SKM-1 (cell line): ENCODE results near the gene PEBP1.
A peak's percentile ranks its signal among the peaks of the same experiment; 100 is the strongest.

Experiments used
- DNase-seq: peaks from one replicate; lab custom pipeline; 2025; ENCODE audit not compliant: unreplicated experiment; lab: John Stamatoyannopoulos, UW

PEBP1 gene

DNA sequence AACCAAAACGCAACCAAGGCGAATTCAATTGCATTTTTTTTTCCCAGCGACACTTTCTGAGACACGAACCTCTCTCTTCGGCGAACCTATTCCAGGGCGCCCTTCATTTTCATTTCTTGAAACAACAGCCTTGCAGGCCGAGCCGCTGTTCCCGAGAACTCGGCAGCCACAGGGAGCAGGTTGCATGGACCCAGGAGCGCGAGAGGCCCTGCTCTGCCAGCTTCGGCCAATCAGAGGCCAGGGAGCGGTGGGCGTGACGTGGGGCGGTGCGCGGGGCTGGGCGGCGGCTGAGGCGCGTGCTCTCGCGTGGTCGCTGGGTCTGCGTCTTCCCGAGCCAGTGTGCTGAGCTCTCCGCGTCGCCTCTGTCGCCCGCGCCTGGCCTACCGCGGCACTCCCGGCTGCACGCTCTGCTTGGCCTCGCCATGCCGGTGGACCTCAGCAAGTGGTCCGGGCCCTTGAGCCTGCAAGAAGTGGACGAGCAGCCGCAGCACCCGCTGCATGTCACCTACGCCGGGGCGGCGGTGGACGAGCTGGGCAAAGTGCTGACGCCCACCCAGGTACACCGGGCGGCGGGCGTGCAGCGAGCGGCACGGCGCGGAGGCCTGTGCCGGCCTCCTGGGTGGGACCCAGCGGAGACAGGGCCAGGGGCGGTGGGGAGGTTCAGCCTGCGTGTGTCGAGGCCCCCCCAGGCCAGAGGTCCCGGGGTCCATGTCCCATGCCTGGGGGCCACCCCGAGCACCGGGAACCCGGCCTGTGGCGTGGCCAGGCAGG is at the start of gene PEBP1:
Gene PEBP1 (plus strand): TSS at position 337 of the 771 bp plus-strand sequence. CDS start 86 bp downstream, at position 423.
- DNase-seq = peak; percentile 38

DNA sequence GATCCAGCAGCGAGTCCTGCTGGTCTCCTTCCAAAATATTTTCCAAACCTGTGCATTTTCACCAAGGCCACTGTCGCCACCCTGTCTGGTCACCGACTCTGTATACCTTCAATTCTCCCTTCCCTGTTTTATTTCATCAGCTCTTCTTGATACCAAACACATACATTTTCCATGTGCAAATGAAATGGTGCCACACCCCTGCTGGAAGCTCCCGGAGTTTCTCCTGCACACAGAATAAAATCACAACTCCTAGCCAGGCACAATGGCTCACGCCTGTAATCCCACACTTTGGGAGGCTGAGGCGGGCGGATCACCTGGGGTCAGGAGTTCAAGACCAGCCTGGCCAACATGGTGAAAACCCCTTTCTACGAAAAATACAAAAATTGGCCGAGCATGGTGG is 46.1 kb upstream of the PEBP1 start:
- no peak for DNase-seq

DNA sequence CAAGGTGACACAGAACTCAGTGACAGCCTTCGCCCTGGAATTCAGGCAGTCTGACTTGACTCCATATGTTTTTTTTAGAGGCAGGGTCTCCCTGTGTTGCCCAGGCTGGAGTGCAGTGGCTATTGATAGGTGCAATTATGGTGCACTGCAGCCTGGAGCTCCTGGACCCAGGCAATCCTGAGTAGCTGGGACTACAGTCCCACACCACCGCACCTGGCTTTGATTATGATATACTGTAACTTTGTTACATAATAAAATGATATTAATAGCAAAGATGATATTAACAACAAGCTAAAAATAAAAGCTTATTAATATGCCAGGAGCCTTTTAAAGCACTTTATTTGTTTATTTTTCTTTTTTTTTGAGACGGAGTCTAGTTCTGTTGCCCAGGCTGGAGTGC is 41.9 kb upstream of the PEBP1 start:
- DNase-seq = no peak

DNA sequence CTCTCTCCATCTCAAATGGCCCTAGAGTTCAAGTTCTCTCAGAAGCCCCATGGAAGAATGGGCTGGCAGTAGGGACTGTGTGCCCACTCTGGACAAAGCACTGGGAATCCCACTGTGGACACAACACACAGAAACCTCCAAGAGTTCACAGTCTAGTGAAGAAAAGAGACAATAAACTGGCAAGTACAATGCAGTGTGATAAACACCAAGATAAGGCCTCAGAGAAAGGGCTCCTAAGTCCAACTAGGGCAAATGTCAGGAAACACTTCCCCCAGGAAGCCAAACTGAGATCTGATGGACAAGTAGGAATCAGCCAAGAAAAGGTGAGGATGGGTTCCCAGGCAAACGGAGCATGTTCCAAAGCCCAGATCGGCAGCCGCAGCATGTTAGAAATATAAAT is 37.5 kb upstream of the PEBP1 start:
- DNase-seq = no peak

DNA sequence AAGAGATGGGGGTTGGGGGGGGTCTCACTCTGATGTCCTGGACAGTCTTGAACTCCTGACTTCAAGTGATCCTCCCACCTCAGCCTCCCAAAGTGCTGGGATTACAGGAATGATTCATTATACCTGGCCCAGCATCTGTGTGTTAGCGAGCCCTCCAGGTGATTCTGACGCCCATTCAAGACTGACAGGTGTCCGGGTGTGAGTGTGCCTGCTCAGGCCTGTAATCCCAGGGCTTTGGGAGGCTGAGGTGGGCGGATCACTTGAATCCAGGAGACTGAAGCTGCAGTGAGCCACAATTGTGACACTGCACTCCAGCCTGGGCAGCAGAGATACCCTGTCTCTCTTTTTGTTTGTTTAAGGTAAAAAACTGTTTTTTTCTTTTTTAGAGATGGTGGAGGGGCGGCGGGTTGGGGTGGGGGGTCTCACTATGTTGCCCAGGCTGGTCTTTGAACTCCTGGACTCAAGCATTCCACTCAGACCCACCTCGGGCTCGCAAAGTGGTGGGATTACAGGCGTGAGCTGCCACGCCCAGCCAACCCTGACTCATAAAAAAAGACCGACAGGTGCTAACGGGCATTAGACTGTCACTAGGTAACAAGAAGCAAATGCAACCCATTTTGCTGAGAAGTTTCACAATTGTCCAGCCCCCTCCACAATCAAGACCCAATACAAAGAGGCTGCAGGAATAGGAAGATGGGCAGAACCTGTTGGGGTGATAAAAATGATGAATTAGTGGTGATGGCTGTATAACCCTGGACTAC is 36.8 kb upstream of the PEBP1 start:
- DNase-seq = no peak

DNA sequence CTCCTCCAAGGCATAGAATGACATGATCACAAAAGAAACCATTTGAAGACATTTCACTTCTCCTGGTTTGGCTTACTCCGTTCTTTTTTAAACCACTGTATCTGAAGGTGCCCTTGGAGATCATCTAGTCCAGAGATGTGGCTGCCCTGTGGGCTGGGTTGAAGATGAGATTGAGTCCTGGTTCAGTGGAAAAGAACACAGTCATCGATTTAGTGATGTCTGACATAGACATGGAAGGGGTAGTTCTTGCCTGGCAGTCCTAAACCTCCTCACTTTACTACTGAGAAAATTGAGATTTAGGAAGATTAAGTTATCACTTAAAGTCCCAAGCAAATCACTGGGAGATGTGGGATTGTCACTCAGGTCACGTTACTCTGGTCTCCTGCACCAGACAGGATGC is 34.9 kb upstream of the PEBP1 start:
- no peak for DNase-seq

DNA sequence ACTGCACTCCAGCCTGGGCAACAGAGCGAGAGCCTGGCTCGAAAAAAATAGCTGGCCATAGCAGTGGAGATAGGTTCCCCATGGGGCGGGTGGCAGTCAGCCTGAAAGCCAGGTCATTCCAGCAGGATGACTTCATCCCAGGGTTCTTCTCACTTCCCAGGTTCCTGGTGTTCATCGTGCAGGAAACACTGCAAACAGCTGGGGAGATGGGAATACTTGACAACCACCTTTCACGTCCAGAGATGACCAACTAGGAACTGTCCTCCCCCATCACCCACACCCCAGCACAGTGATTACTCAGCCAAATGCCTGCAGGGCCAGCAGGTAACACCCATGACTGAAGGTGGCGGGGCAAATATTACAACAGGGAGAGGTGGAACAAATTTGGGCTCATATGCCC is 33.9 kb upstream of the PEBP1 start:
- no peak for DNase-seq

DNA sequence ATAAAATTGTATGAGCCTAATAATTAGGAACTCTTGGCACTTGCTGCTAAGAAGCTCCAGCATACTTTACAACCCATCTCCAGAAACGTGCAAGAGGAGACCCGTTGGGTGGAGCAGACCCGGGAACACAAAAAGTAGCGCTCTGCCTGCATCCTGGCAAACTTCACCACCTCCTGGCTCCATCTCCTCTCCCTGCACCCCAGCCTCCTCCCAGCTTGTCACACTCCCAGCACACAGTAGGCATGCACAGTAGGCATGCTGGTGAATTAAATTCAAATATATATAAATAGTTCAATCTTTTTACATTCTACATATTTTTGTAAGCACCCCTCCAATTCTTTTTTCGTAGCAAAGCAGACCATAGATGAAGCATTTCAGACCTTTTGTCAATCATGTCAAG is 33.3 kb upstream of the PEBP1 start:
- DNase-seq = no peak

DNA sequence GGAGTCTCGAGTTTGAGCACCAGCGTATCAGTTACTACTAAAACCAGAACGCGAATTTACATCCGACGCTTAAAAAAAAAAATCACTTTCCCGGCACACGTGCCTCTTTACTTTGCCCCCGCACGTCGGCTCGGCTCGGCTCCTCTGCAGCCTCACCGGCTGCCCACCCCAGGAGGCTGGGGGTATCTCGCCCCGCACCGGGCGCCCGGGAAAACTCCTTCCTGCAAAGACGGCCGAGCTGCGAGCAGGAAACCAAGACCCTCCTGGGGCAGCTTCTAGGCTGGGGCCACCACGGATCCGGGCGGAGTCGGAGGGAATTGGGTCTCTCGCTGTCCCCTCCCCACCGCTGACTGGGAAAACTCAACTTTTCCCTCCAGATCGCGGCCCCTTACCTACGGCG is 32.7 kb upstream of the PEBP1 start:
- DNase-seq = no peak

DNA sequence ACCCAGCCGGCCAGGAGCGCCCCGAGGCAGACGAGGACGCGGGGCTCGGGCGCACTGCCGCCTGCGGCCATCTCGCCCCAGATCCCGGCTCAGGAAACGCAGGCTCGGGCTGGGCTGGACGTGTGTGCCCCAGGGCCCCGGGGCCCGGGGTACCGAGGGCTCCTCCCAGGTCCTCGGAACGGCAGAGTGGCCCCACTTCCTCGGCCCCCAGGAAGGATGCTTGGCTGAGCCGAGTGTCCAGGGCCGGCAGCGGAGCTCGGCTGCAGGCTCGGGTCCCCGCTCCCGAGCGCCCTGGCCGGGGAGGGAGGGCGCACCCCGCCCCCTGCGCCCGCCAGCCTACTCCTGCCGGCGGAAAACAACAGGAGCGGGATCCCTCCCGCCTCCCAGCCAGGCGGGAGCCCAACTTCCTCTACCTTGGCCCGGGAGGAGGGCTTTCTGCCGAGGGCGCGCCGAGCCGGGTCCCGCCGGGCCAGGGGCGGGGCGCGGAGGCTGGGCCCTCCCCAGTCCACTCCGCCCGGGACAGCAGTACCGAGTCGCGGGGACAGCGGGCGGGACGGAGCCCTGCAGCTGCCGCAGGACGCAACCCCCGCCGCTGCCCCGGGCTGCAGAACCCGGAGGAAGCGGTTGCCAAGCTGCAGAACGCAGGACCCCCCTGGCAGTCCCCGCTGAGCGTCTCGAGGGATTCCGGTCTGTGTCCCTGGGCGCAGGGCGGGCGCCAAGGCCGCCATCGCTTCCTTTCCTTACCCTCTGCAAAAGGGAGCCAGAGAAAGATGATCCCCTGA is 32.1 kb upstream of the PEBP1 start, which contains the start of gene VSIG10:
Gene VSIG10 (minus strand): TSS at position 411 of the 782 bp plus-strand sequence. CDS start 340 bp downstream, at position 71.
- DNase-seq = no peak

DNA sequence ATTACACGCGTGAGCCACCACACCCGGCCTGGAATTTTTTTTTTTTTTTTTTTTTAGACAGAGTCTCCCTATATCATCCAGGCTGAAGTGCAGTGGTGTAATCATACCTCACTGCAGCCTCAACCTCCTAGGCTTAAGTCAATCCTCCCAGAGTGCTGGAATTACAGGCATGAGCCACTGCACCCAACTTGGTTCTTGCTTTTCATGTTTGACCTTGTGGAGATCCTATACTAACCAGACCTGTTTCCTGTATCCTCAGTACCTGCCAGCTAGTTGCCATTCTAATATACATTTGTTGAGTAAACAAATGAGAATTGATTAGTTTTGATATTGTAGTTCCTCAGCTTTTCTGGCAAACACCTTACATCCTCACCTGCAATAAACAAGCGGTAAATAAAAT is 28.9 kb upstream of the PEBP1 start:
- DNase-seq = no peak

DNA sequence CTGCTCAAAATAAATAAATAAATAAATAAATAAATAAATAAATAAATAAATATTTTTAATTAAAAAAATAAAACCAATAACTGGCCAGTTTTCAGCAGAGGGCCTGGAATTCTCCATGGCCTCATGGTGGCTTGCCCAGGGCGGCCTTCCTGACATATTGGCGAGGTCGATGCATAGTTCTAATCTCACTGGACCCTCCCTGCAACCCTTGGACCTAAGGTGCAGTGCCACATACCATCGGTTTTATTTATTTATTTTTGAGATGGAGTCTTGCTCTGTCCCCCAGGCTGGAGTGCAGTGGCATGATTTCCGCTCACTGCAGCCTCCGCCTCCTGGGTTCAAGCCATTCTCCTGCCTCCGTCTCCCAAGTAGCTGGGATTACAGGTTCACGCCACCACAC is 28.2 kb upstream of the PEBP1 start:
- DNase-seq = no peak

DNA sequence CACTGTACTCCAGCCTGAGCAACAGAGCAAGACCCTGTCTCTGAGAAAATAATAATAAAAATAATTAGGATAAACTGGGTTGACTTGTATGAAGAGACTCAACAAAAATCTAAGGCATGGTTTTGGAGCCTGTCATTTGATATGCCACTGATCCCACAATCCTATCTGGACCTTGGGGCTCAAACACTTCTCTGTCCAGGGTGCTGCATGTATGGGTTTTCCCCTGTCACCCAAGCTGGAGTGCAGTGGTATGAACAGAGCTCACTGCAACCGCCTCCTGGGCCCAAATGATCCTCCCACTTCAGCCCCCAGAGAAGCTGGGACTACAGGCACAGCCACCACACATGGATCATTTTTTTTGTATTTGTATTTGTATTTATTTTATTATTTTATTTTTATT is 26.8 kb upstream of the PEBP1 start:
- DNase-seq = no peak

DNA sequence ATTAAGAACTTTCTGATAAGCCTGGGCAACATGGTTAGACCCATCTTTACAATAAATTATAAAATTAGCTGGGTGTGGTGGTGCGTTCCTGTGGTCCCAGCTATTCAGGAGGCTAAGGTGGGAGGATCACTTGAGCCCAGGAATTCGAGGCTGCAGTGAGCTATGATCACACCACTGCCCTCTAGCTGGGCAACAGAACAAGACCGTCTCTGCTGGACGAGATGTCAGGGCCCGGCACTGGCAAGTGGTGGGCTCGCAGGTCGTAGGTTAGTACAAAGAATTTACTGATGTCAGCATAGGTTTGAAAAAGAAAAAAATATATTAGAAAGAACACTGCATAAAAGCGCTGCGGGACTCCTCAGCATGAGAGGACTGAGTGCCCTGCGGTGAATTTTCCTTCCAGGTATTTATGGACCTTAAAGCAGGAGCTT is 16.5 kb upstream of the PEBP1 start:
- DNase-seq = no peak

DNA sequence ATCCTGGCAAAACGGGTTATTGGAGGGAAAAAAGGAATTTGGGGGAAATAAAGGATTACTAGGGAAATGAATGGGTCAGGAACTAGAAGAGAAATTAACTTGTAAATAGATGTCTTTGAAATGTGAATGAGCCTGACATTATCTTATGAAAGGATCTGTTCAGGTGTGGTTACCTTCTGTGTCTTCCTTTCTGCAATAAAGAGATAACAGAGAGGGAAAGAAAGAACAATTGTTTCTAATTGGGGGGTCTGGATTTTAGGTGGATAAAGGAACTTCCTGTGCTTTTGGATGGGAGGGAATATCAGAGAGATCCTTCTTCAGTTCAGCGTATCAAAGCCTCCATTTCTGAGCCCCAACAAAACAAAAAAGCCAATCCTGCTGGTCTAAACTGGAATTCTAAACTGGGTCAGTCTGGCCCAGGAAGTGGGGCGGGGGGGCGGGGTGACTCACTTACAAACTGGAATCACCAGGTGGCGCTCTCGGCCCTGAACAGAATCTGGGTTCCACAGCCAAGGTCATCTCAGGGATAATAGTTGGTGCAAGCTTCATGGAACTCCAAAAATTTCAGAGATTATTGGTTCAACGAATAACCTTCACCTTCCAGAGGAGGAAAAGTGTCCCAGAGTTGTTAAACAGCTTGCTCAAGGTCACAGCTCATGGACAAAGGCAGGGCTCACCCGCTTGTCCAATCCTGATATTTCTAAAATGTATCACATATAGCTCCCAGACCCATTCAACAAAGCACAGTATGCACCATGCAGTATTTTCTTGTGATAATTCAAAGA is 15.2 kb upstream of the PEBP1 start:
- no peak for DNase-seq

DNA sequence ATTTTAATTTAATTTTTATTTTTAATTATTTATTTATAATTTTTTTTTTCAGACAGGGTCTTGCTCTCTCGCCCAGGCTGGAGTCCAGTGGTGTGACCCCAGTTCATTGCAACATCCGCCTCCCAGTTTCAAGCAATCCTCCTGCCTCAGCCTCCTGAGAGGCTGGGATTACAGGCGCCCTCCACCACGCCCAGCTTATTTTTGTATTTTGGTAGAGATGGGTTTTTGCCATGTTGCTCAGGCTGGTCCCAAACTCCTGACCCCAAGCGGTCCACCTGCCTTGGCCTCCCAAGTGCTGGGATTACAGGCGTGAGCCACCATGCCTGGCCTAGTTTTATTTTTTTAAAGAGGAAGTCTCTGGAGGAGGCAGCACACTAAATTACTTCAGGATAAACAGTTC is 13.7 kb upstream of the PEBP1 start:
- no peak for DNase-seq

DNA sequence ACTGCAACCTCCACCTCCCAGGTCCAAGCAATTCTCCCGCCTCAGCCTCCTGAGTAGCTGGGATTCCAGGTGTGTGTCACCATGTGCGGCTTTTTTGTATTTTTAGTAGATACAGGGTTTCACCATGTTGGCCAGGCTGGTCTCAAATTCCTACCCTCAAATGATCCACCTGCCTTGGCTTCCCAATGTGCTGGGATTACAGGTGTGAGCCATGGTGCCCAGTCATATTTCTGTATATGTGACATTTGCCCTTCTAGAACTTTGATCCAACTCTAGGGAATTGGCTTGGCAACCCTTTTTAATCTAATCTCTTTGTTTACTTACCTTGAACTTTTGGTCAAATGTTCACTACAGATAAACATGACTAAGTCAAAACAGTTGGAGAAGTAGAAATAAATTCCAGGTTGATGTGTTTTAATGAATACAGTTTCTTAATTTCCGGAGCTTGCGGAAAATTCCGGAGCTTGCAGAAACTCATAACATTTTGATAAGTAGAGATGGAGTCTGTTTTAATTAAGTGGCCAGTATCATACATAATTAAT is 11.5 kb upstream of the PEBP1 start:
- no peak for DNase-seq

DNA sequence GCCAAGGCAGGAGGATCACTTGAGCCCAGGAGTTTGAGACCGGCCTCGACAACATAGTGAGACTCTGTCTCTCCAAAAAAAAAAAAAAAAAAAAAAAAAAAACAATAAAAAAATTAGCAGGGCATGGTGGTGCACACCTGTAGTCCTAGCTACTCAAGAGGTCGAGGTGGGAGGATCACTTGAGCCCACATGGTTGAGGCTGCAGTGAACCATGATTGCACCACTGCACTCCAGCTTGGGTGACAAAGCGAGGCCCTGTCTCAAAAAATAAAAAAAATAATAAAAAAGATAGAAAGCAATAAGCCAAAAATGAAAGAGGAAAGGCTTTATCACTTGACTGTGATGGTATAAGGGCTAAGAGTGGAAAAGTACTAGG is 10.2 kb upstream of the PEBP1 start:
- no peak for DNase-seq

DNA sequence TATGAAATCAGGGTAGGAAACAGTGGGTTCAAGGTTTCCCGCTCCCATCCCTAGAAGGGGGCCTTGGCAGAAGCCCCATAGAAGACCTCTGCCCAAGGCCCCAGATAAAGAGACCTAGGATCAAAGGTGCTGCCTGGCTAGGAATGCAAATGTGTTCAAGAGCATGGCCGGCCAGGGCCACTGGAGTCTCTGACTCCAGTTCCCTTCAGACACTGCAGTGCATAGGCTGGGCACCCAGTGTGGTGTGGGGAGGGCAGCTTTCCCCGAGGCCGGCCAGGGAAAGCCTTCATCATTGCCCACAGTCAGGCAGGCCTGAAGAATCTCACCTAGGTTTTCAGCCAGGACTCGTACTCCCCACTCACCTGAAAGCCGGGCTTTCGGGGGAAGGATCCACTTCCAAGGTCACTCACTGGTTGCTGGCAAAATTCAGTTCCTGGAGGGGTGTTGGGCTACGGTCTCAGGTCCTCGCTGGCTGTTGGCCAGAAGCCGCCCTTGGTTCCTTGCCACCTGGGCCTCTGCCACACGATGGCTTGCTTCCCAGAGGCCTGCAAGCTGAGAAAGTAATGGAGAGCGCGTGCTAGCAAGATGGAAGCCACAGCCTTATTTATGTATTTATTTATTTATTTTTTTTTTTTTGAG is 9.7 kb upstream of the PEBP1 start:
- no peak for DNase-seq

DNA sequence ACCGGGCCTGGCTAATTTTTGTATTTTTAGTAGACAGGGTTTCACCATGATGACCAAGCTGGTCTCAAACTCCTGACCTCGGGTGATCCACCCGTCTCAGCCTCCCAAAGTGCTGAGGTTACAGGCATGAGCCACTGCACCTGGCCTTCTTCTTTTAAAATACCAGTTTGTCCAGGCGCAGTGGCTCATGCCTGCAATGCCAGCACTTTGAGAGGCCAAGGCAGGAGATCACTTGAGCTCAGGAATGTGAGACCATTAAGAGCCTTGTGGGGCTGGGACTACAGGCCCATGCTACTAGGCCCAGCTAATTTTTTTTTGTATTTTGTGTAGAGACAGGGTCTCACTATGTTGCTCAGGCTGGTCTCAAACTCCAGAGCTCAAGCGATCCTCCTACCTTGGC is 8.1 kb upstream of the PEBP1 start:
- no peak for DNase-seq
